Naive thymus-derived CD4-positive, alpha-beta T cell (primary cell): ENCODE results near the gene RUFY2. TPM values are rescaled to one million over a fixed set of nuclear protein-coding genes. Genes with fewer than 3 reads are reported as not detected.

Source experiments
- ATAC-seq: fragments of 150-1000 bp; cut with Tn5 transposase; 2 replicates; pipeline ENCODE4 v1.10.0; 2021; ENCODE audit warnings: mild to moderate bottlenecking, moderate library complexity
- CTCF ChIA-PET: fragments of 350-600 bp; sonication (Branson Sonifier 250); formaldehyde crosslinking; loops from one replicate; lab custom pipeline; 2021; ENCODE audit warnings: antibody characterized with exemption; lab: Charles Lee
- POLR2A ChIA-PET: fragments of 350-600 bp; sonication (Branson Sonifier 250); formaldehyde crosslinking; loops from one replicate; lab custom pipeline; 2021; ENCODE audit warnings: antibody characterized with exemption, inconsistent platforms; lab: Charles Lee
- DNase-seq, 9 donors: peaks; one replicate each; pipeline versions ENCODE4 v3.0.0 to v3.0.0-alpha.2; 2020 to 2022; ENCODE audit warnings: mixed read lengths in 1 of 9
- H3K27ac ChIP-seq: one replicate; pipeline ENCODE4 v1.7.0; 2013; ENCODE audit warnings: mild to moderate bottlenecking, low read depth, low read length, moderate library complexity
- H3K27me3 ChIP-seq, 2 donors: one replicate each; pipeline ENCODE4 v1.7.0; 2013; ENCODE audit warnings: low read length in 2 of 2, mild to moderate bottlenecking in 2 of 2, moderate library complexity in 2 of 2; ENCODE audit not compliant: control insufficient read depth in 2 of 2, insufficient read depth in 2 of 2
- H3K36me3 ChIP-seq, 3 experiments: 1 replicate in 2 of 3; 2 replicates in 1 of 3; pipeline ENCODE4 v1.7.0; 2013; ENCODE audit warnings: low read length in 3 of 3, mild to moderate bottlenecking in 3 of 3, moderate library complexity in 1 of 3; ENCODE audit not compliant: insufficient read depth in 3 of 3, control insufficient read depth in 2 of 3
- H3K4me1 ChIP-seq, 2 donors: one replicate each; pipeline ENCODE4 v1.7.0; 2013; ENCODE audit warnings: low read length in 2 of 2, mild to moderate bottlenecking in 2 of 2, moderate library complexity in 1 of 2; ENCODE audit not compliant: control insufficient read depth in 2 of 2, insufficient read depth in 2 of 2
- H3K4me3 ChIP-seq: 2 replicates; pipeline ENCODE4 v1.7.0; 2013; ENCODE audit warnings: mild to moderate bottlenecking, low read length
- H3K9me3 ChIP-seq, 3 experiments: 1 replicate in 2 of 3; 2 replicates in 1 of 3; pipeline ENCODE4 v1.7.0; 2013; ENCODE audit warnings: low read length in 3 of 3; ENCODE audit not compliant: control insufficient read depth in 2 of 3
- H3K27ac Mint-ChIP-seq, 9 donors: one replicate each; pipeline ENCODE4 v1.8.0; 2020 to 2022; ENCODE audit warnings: mixed read lengths in 9 of 9, mild to moderate bottlenecking in 8 of 9, moderate library complexity in 5 of 9, inconsistent platforms in 2 of 9
- H3K27me3 Mint-ChIP-seq, 5 donors: one replicate each; pipeline ENCODE4 v1.8.0; 2021 to 2022; ENCODE audit warnings: mixed read lengths in 5 of 5, mild to moderate bottlenecking in 1 of 5
- H3K36me3 Mint-ChIP-seq, 5 donors: one replicate each; pipeline ENCODE4 v1.8.0; 2020 to 2022; ENCODE audit warnings: mixed read lengths in 5 of 5, mild to moderate bottlenecking in 3 of 5, inconsistent platforms in 1 of 5
- H3K4me1 Mint-ChIP-seq, 7 donors: one replicate each; pipeline ENCODE4 v1.8.0; 2020 to 2022; ENCODE audit warnings: mixed read lengths in 7 of 7, mild to moderate bottlenecking in 3 of 7, inconsistent platforms in 1 of 7
- H3K4me3 Mint-ChIP-seq, 10 donors: one replicate each; pipeline ENCODE4 v1.8.0; 2020 to 2022; ENCODE audit warnings: mild to moderate bottlenecking in 10 of 10, mixed read lengths in 10 of 10, moderate library complexity in 6 of 10, inconsistent platforms in 2 of 10
- H3K9me3 Mint-ChIP-seq, 11 donors: one replicate each; pipeline ENCODE4 v1.8.0; 2020 to 2022; ENCODE audit warnings: mixed read lengths in 11 of 11, mild to moderate bottlenecking in 4 of 11, inconsistent platforms in 1 of 11, moderate library complexity in 1 of 11
- intact Hi-C, 2 donors: fragments of 100-400 bp; cut with micrococcal nuclease; formaldehyde crosslinking; loops; one replicate each; pipeline ENCODE4 v1.15.1; 2023
- polyA plus RNA-seq, 2 donors: library from polyadenylated mRNA; unstranded; fragments of 300-500 nt; fragmentation: Illumina TruSeq; gene quantifications; one replicate each; pipeline ENCODE4 v1.2.3, GENCODE V29; 2021
- total RNA-seq, 6 experiments: library from RNA in 5 of 6; stranded (reverse) in 5 of 6; gene quantifications; 1 replicate in 5 of 6; 2 replicates in 1 of 6; pipeline ENCODE4 v1.2.3 and lab custom pipeline; 2021 to 2026

The RUFY2 gene
- total and polyA plus RNA-seq, 7 experiments from 2014 or later, result 6.1 to 24.7 (median 17.2) TPM

- ChIA-PET POLR2A (no interaction called here), CTCF (no interaction called here)
- Histone ChIP-seq H3K27me3 (no peaks in the 10 kb centered on the region), H3K4me3 (no peak overlapping the region), H3K27ac (no peak overlapping the region), H3K36me3 (peaks cover 0 to 30% (median 11%) of the 10 kb centered on the region in 3 experiments), H3K9me3 (peaks cover 0 to 9% (median 0%) of the 10 kb centered on the region in 3 experiments), H3K4me1 (no peaks in the 10 kb centered on the region)
- no peak for ATAC-seq
- intact Hi-C loops, result no loop called here
- Mint-ChIP-seq H3K9me3 (peaks cover 0 to 18% (median 5%) of the 10 kb centered on the region in 11 donors), H3K27ac (no peak overlapping the region), H3K4me3 (no peak overlapping the region), H3K27me3 (no peaks in the 10 kb centered on the region), H3K36me3 (peaks cover 4 to 28% (median 26%) of the 10 kb centered on the region in 5 donors), H3K4me1 (peaks cover 0 to 2% (median 0%) of the 10 kb centered on the region in 7 donors)
- DNase-seq, result no peak
These were observed 40.0 kb downstream of the RUFY2 start for GRCh38 chr10:68367121-68367520.

GRCh38 chr10:68366600-68366999 is 40.5 kb downstream of the RUFY2 start:
- intact Hi-C loops, result no loop called here
- Histone ChIP-seq H3K9me3 (peaks cover 0 to 4% (median 0%) of the 10 kb centered on the region in 3 experiments), H3K4me3 (no peak overlapping the region), H3K27ac (no peak overlapping the region), H3K4me1 (no peaks in the 10 kb centered on the region), H3K36me3 (peaks cover under 1 to 24% (median 13%) of the 10 kb centered on the region in 3 experiments), H3K27me3 (no peaks in the 10 kb centered on the region)
- DNase-seq (no peak), ATAC-seq (no peak)
- ChIA-PET POLR2A (no interaction called here), CTCF (no interaction called here)
- Mint-ChIP-seq H3K4me3 (no peak overlapping the region), H3K27ac (no peak overlapping the region), H3K9me3 (peaks cover 0 to 13% (median 5%) of the 10 kb centered on the region in 11 donors), H3K27me3 (no peaks in the 10 kb centered on the region), H3K4me1 (peaks cover 0 to 2% (median 0%) of the 10 kb centered on the region in 7 donors), H3K36me3 (peaks cover 4 to 26% (median 22%) of the 10 kb centered on the region in 5 donors)

GRCh38 chr10:68365611-68366010 is 41.5 kb downstream of the RUFY2 start:
- POLR2A ChIA-PET, result no interaction called here
- Mint-ChIP-seq H3K36me3 (peaks cover 4 to 22% (median 19%) of the 10 kb centered on the region in 5 donors), H3K4me3 (no peak overlapping the region), H3K4me1 (peaks cover 0 to 2% (median 0%) of the 10 kb centered on the region in 7 donors), H3K9me3 (peaks cover 0 to 6% (median 3%) of the 10 kb centered on the region in 11 donors), H3K27ac (no peak overlapping the region), H3K27me3 (no peaks in the 10 kb centered on the region)
- Histone ChIP-seq H3K27ac (no peak overlapping the region), H3K9me3 (no peaks in the 10 kb centered on the region), H3K36me3 (peaks cover 3 to 21% (median 10%) of the 10 kb centered on the region in 3 experiments), H3K4me3 (no peak overlapping the region), H3K27me3 (no peaks in the 10 kb centered on the region), H3K4me1 (no peaks in the 10 kb centered on the region)
- DNase-seq (no peak), ATAC-seq (no peak)
- CTCF ChIA-PET, result no interaction called here
- intact Hi-C loops, result no loop called here

GRCh38 chr10:68364101-68364886 is 42.8 kb downstream of the RUFY2 start:
- no peak overlapping the region for H3K27ac ChIP-seq
- intact Hi-C loops, result no loop called here
- H3K4me3 ChIP-seq, result no peak overlapping the region
- Mint-ChIP-seq H3K4me1 (peaks cover 0 to 2% (median 0%) of the 10 kb centered on the region in 7 donors), H3K9me3 (no peaks in the 10 kb centered on the region), H3K4me3 (no peak overlapping the region), H3K36me3 (peaks cover 4 to 14% (median 12%) of the 10 kb centered on the region in 5 donors), H3K27me3 (no peaks in the 10 kb centered on the region), H3K27ac (peak overlapping the region in 2 of 9 donors; percentile 9 to 12)
- H3K27me3 ChIP-seq, result no peaks in the 10 kb centered on the region
- CTCF ChIA-PET, result no interaction called here
- peaks cover 3 to 21% (median 10%) of the 10 kb centered on the region in 3 experiments for H3K36me3 ChIP-seq
- ATAC-seq, result no peak
- H3K4me1 ChIP-seq, result no peaks in the 10 kb centered on the region
- POLR2A ChIA-PET, result no interaction called here
- DNase-seq, result no peak
- no peaks in the 10 kb centered on the region for H3K9me3 ChIP-seq

GRCh38 chr10:68362590-68362989 is 44.5 kb downstream of the RUFY2 start:
- Histone ChIP-seq H3K9me3 (no peaks in the 10 kb centered on the region), H3K36me3 (peaks cover 3 to 21% (median 10%) of the 10 kb centered on the region in 3 experiments), H3K4me3 (no peak overlapping the region), H3K27me3 (no peaks in the 10 kb centered on the region), H3K4me1 (no peaks in the 10 kb centered on the region), H3K27ac (no peak overlapping the region)
- ChIA-PET CTCF (no interaction called here), POLR2A (no interaction called here)
- intact Hi-C loops, result no loop called here
- Mint-ChIP-seq H3K4me3 (no peak overlapping the region), H3K27ac (peak overlapping the region in 1 of 9 donors; percentile 14), H3K9me3 (no peaks in the 10 kb centered on the region), H3K4me1 (peaks cover 0 to 2% (median 0%) of the 10 kb centered on the region in 7 donors), H3K36me3 (peaks cover 4 to 17% (median 12%) of the 10 kb centered on the region in 5 donors), H3K27me3 (no peaks in the 10 kb centered on the region)
- no peak for ATAC-seq
- DNase-seq, result no peak

- no peak overlapping the region for H3K4me3 Mint-ChIP-seq
- DNase-seq, result no peak
- no peak overlapping the region for H3K27ac Mint-ChIP-seq
- H3K36me3 ChIP-seq, result peaks cover 3 to 25% (median 10%) of the 10 kb centered on the region in 3 experiments
- H3K4me1 Mint-ChIP-seq, result no peaks in the 10 kb centered on the region
- peaks cover 6 to 21% (median 13%) of the 10 kb centered on the region in 5 donors for H3K36me3 Mint-ChIP-seq
- H3K4me1 ChIP-seq, result no peaks in the 10 kb centered on the region
- ChIA-PET CTCF (no interaction called here), POLR2A (no interaction called here)
- ATAC-seq, result no peak
- H3K27me3 Mint-ChIP-seq, result no peaks in the 10 kb centered on the region
- H3K27me3 ChIP-seq, result no peaks in the 10 kb centered on the region
- H3K9me3 ChIP-seq, result no peaks in the 10 kb centered on the region
- intact Hi-C loops, result no loop called here
- no peak overlapping the region for H3K27ac ChIP-seq
- H3K9me3 Mint-ChIP-seq, result no peaks in the 10 kb centered on the region
- H3K4me3 ChIP-seq, result no peak overlapping the region
These were observed 47.9 kb downstream of the RUFY2 start for GRCh38 chr10:68359189-68359588.
